ENCODE data around the gene MSTO1.
"Not testable (repeated sequence)": the region's sequence is repeated elsewhere in the genome, so short reads cannot be mapped to it uniquely, and the experiment has no call there.

GRCh38 chr1:155595877-155596474, 14.0 kb upstream of the MSTO1 start:
- not testable (repeated sequence) for TF ChIP-seq CTCF (IDR thresholded peaks at IDR 0.05; ENCODE audit: insufficient read depth, low read depth, low read length); EZH2 (IDR thresholded peaks at IDR 0.05; ENCODE audit: insufficient read depth, low read length)
